ENCODE measurements around the gene HNRNPUL2.
"Not testable (repeated sequence)": the region's sequence is repeated elsewhere in the genome, so short reads cannot be mapped to it uniquely, and the experiment has no call there.

Gene HNRNPUL2

DNA sequence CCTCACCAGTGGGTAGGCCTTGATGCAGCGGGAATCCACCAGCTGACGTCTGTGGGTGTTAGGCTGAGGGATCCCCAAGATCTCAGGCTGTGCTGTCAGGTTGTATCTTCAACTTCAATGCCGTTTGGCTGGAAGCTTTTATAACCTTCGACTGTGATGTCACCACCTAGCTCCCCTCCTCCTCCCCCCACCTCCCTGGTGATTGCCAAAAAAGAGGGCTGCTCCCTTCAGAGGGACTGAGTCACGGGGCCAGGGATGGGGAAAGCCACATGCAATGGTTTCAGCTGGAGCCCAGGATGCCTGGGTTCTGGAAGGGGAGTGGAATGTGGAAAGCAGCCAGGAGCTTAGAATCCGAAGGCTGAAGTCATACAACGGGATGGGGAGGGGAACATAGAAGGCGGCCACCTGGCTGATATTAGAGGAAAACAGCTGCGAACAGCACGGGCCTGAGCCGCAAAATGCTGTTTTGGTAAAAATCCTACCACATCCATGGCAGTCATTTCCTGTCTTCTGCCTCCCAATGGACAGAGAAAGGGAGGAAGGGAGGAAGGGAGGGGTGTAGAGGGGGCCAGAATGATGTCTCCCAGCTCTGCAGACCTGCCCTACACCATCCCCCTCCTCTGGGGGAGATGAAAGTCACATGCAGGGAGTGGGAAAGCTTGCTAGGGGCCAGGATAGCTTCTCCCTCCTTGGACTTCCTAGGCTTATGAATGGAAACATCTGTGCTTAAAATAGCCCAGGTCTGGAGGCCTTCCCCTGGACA, 37.7 kb downstream of the HNRNPUL2 start, which contains the start of gene LRRN4CL:
Gene LRRN4CL, minus strand, starts transcription at position 110 of the 763 bp plus-strand sequence. CDS start 1,022 bp downstream, outside the sequence.
- Histone ChIP-seq H3K4me1 (ENCODE audit: control insufficient read depth, low read depth, low read length) (no peaks in the 10 kb centered on the region), H3K36me3 (ENCODE audit: control insufficient read depth, low read depth, low read length) (peaks cover 28% of the 10 kb centered on the region), H3K4me3 (ENCODE audit: low read length) (no peak within 1 kb of the TSS), H3K9ac (ENCODE audit: low read length) (no peak within 1 kb of the TSS), H3K9me3 (ENCODE audit: control insufficient read depth, low read depth, low read length) (no peaks in the 10 kb centered on the region), H3K27ac (ENCODE audit: low read length) (no peak within 1 kb of the TSS), H3K27me3 (ENCODE audit: control insufficient read depth, insufficient read depth, low read length) (no peaks in the 10 kb centered on the region)

GRCh38 chr11:62688491-62688890, 38.8 kb downstream of the HNRNPUL2 start:
- no peak overlapping the region for H3K4me3 ChIP-seq (ENCODE audit: low read length)
- no peaks in the 10 kb centered on the region for H3K27me3 ChIP-seq (ENCODE audit: control insufficient read depth, insufficient read depth, low read length)
- H3K9ac ChIP-seq (ENCODE audit: low read length): no peak overlapping the region

GRCh38 chr11:62687508-62688396, 39.5 kb downstream of the HNRNPUL2 start:
- peaks cover 22% of the 10 kb centered on the region for H3K36me3 ChIP-seq (ENCODE audit: control insufficient read depth, low read depth, low read length)
- no peak overlapping the region for H3K27ac ChIP-seq (ENCODE audit: low read length)
- H3K9ac ChIP-seq (ENCODE audit: low read length): no peak overlapping the region
- H3K9me3 ChIP-seq (ENCODE audit: control insufficient read depth, low read depth, low read length): no peaks in the 10 kb centered on the region
- H3K4me1 ChIP-seq (ENCODE audit: control insufficient read depth, low read depth, low read length): no peaks in the 10 kb centered on the region
- H3K4me3 ChIP-seq (ENCODE audit: low read length): no peak overlapping the region
- no peaks in the 10 kb centered on the region for H3K27me3 ChIP-seq (ENCODE audit: control insufficient read depth, insufficient read depth, low read length)

More at GRCh38 chr11:62688491-62688890, 38.8 kb downstream of the HNRNPUL2 start:
- peaks cover 28% of the 10 kb centered on the region for H3K36me3 ChIP-seq (ENCODE audit: control insufficient read depth, low read depth, low read length)
- H3K4me1 ChIP-seq (ENCODE audit: control insufficient read depth, low read depth, low read length): no peaks in the 10 kb centered on the region
- no peak overlapping the region for H3K27ac ChIP-seq (ENCODE audit: low read length)
- H3K9me3 ChIP-seq (ENCODE audit: control insufficient read depth, low read depth, low read length): no peaks in the 10 kb centered on the region

DNA sequence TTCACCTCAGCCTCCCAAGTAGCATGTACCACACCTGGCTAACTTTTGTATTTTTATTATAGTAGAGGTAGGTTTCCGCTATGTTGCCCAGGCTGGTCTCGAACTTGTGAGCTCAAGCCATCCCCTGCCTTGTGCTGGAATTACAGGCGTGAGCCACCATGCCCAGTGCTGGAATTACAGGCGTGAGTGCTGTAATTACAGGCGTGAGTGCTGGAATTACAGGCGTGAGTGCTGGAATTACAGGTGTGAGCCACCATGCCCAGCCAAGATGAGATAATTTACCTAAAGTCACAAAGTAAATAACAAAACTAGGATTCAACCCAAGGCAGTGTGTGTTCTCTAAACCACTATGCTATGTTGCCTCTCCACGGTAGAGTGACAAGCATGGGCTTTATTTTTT, 44.7 kb downstream of the HNRNPUL2 start:
- H3K27me3 ChIP-seq (ENCODE audit: control insufficient read depth, insufficient read depth, low read length): no peaks in the 10 kb centered on the region
- H3K27ac ChIP-seq (ENCODE audit: low read length): no peak overlapping the region
- no peak overlapping the region for H3K9ac ChIP-seq (ENCODE audit: low read length)
- H3K36me3 ChIP-seq (ENCODE audit: control insufficient read depth, low read depth, low read length): peaks cover 2% of the 10 kb centered on the region
- no peaks in the 10 kb centered on the region for H3K9me3 ChIP-seq (ENCODE audit: control insufficient read depth, low read depth, low read length)
- no peak overlapping the region for H3K4me3 ChIP-seq (ENCODE audit: low read length)
- no peaks in the 10 kb centered on the region for H3K4me1 ChIP-seq (ENCODE audit: control insufficient read depth, low read depth, low read length)

- peaks cover 16% of the 10 kb centered on the region for H3K36me3 ChIP-seq (ENCODE audit: control insufficient read depth, low read depth, low read length)
- H3K9me3 ChIP-seq (ENCODE audit: control insufficient read depth, low read depth, low read length): no peaks in the 10 kb centered on the region
- no peak overlapping the region for H3K27ac ChIP-seq (ENCODE audit: low read length)
- H3K9ac ChIP-seq (ENCODE audit: low read length): no peak overlapping the region
- no peaks in the 10 kb centered on the region for H3K27me3 ChIP-seq (ENCODE audit: control insufficient read depth, insufficient read depth, low read length)
- H3K4me3 ChIP-seq (ENCODE audit: low read length): no peak overlapping the region
- no peaks in the 10 kb centered on the region for H3K4me1 ChIP-seq (ENCODE audit: control insufficient read depth, low read depth, low read length)
Observed at GRCh38 chr11:62680825-62681240, 46.4 kb downstream of the HNRNPUL2 start.

- no peaks in the 10 kb centered on the region for H3K27me3 ChIP-seq (ENCODE audit: control insufficient read depth, insufficient read depth, low read length)
- H3K4me3 ChIP-seq (ENCODE audit: low read length): peak within 1 kb of the TSS; percentile 92
- peak within 1 kb of the TSS; percentile 88 for H3K9ac ChIP-seq (ENCODE audit: low read length)
- peak within 1 kb of the TSS; percentile 70 for H3K27ac ChIP-seq (ENCODE audit: low read length)
- no peaks in the 10 kb centered on the region for H3K9me3 ChIP-seq (ENCODE audit: control insufficient read depth, low read depth, low read length)
- peaks cover 20% of the 10 kb centered on the region for H3K36me3 ChIP-seq (ENCODE audit: control insufficient read depth, low read depth, low read length)
- no peaks in the 10 kb centered on the region for H3K4me1 ChIP-seq (ENCODE audit: control insufficient read depth, low read depth, low read length)
Observed at GRCh38 chr11:62678770-62679696, 48.2 kb downstream of the HNRNPUL2 start, which contains the start of gene UBXN1. TSS of gene UBXN1 (minus strand) at chr11:62679073. CDS start at chr11:62678923, 150 bp downstream.

DNA sequence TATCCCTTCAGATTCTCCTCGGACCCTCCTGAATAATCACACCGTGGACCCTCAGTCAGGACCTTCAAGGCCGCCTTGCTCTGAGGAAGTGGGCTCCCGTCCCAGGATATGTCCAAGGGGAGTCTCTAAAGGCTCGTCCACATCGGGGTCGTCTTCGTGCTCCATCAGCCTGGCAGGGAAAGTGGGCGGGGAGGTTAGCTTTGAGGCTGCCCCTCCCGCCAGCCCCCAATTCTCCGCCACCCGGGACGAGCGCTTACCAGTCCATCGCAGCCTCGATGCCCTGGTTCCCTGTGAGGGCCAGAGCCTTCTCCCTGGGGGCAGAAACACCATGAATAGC, 48.9 kb downstream of the HNRNPUL2 start:
- Histone ChIP-seq H3K4me1 (ENCODE audit: control insufficient read depth, low read depth, low read length) (no peaks in the 10 kb centered on the region), H3K27ac (ENCODE audit: low read length) (no peak overlapping the region)

DNA sequence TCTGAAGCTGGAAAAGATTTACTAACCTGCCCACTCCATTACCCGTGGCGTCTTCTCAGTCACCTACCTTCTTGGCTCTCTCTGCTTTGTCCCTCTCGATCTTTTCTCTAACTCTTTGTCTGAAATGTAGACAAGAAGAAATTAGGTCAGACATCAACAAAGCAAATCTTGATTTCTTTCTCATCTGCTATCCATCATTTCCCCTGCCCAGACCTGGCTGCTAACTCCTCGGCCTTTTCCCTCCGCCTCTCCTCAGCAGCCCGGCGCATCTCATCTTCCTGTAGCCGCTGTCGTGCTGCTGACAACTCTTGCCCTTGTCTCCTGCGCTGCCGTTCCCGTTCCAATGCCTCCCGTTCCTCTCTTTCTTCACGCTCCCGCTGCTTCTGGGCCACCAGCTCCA, 49.5 kb downstream of the HNRNPUL2 start:
- H3K4me1 ChIP-seq (ENCODE audit: control insufficient read depth, low read depth, low read length): no peaks in the 10 kb centered on the region
- no peak overlapping the region for H3K9ac ChIP-seq (ENCODE audit: low read length)
- no peaks in the 10 kb centered on the region for H3K27me3 ChIP-seq (ENCODE audit: control insufficient read depth, insufficient read depth, low read length)
- H3K9me3 ChIP-seq (ENCODE audit: control insufficient read depth, low read depth, low read length): no peaks in the 10 kb centered on the region
- H3K4me3 ChIP-seq (ENCODE audit: low read length): peak overlapping the region; percentile 92
- H3K27ac ChIP-seq (ENCODE audit: low read length): no peak overlapping the region
- H3K36me3 ChIP-seq (ENCODE audit: control insufficient read depth, low read depth, low read length): peaks cover 20% of the 10 kb centered on the region

More for the DNA sequence above, 48.9 kb downstream of the HNRNPUL2 start:
- H3K9ac ChIP-seq (ENCODE audit: low read length): peak overlapping the region; percentile 88
- peak overlapping the region; percentile 92 for H3K4me3 ChIP-seq (ENCODE audit: low read length)
- peaks cover 20% of the 10 kb centered on the region for H3K36me3 ChIP-seq (ENCODE audit: control insufficient read depth, low read depth, low read length)
- no peaks in the 10 kb centered on the region for H3K27me3 ChIP-seq (ENCODE audit: control insufficient read depth, insufficient read depth, low read length)
- H3K9me3 ChIP-seq (ENCODE audit: control insufficient read depth, low read depth, low read length): no peaks in the 10 kb centered on the region

DNA sequence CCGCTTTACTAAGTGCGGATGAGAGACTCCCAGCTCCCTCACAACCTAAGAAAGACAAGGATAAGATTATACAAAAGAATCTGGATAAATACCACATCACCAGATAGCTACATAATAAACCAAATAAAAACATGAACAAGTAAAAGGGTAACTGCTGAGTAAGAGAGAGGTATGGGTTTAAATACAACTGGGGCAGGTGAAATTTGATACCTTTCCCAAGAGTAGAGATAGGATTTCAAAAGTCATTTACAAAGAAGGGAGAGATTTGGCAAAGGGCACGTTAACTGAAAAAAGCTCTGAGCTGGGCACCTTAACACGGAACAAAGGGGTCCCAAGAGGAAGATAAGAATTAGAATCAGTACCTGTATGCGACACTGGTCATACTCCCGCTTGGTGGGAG, 50.1 kb downstream of the HNRNPUL2 start:
- H3K4me1 ChIP-seq (ENCODE audit: control insufficient read depth, low read depth, low read length): no peaks in the 10 kb centered on the region
- H3K9me3 ChIP-seq (ENCODE audit: control insufficient read depth, low read depth, low read length): no peaks in the 10 kb centered on the region
- H3K9ac ChIP-seq (ENCODE audit: low read length): no peak overlapping the region
- H3K27me3 ChIP-seq (ENCODE audit: control insufficient read depth, insufficient read depth, low read length): no peaks in the 10 kb centered on the region
- no peak overlapping the region for H3K4me3 ChIP-seq (ENCODE audit: low read length)
- no peak overlapping the region for H3K27ac ChIP-seq (ENCODE audit: low read length)
- H3K36me3 ChIP-seq (ENCODE audit: control insufficient read depth, low read depth, low read length): peaks cover 20% of the 10 kb centered on the region

DNA sequence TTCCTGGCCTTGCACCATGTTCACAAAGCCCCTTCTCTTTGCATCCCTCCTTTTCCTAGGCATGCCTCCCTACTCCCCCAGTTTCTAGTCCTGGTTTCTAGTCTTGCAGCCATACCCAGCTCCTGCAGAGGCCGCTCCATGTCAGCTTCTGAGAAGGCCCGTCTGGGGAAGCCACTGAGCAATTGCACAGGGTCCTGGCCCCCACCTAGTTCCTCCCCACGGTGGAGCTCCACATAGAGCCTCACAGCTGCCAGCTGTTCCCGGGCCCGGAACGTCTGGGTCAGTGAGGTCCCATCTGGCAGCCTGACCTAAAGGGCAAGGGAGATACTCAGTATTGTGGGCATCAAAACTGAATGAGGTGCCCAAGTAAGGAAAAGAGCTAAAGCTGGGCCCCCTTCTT, 50.6 kb downstream of the HNRNPUL2 start:
- Histone ChIP-seq H3K4me1 (ENCODE audit: control insufficient read depth, low read depth, low read length) (no peaks in the 10 kb centered on the region), H3K36me3 (ENCODE audit: control insufficient read depth, low read depth, low read length) (peaks cover 20% of the 10 kb centered on the region), H3K4me3 (ENCODE audit: low read length) (no peak overlapping the region), H3K27me3 (ENCODE audit: control insufficient read depth, insufficient read depth, low read length) (no peaks in the 10 kb centered on the region), H3K9me3 (ENCODE audit: control insufficient read depth, low read depth, low read length) (no peaks in the 10 kb centered on the region), H3K9ac (ENCODE audit: low read length) (no peak overlapping the region), H3K27ac (ENCODE audit: low read length) (no peak overlapping the region)

DNA sequence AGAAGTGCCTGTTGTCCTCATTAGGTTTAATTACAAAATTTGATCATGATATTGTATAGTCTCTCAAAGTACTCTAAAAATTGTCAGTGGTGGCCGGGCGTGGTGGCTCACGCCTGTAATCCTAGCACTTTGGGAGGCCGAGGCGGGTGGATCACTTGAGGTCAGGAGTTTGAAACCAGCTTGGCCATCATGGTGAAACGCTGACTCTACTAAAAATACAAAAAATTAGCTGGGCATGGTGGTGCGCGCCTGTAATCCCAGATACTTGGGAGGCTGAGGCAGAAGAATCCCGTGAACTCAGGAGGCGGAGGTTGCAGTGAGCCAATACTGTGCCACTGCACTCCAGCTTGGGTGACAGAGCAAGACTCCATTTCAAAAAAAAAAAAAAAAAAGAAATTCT, 51.8 kb downstream of the HNRNPUL2 start:
- H3K36me3 ChIP-seq (ENCODE audit: control insufficient read depth, low read depth, low read length): peaks cover 20% of the 10 kb centered on the region
- not testable (repeated sequence) for H3K4me1 ChIP-seq (ENCODE audit: control insufficient read depth, low read depth, low read length)

More for the DNA sequence above, 51.8 kb downstream of the HNRNPUL2 start:
- not testable (repeated sequence) for H3K9ac ChIP-seq (ENCODE audit: low read length); H3K27ac ChIP-seq (ENCODE audit: low read length); H3K4me3 ChIP-seq (ENCODE audit: low read length); H3K9me3 ChIP-seq (ENCODE audit: control insufficient read depth, low read depth, low read length); H3K27me3 ChIP-seq (ENCODE audit: control insufficient read depth, insufficient read depth, low read length)
